CD14-positive monocyte (primary cell): ENCODE data around the gene KRT85. TPM values are rescaled to one million over a fixed set of nuclear protein-coding genes. Genes with fewer than 3 reads are reported as not detected.

Source experiments
- DNase-seq, 3 donors: peaks; one replicate each; pipeline ENCODE4 v3.0.0-alpha.2; 2011 to 2022
- H2AFZ ChIP-seq: 2 replicates; pipeline ENCODE4 v1.6.0; 2012; ENCODE audit warnings: mild to moderate bottlenecking, low read depth, low read length, inconsistent platforms; ENCODE audit not compliant: insufficient read depth, poor library complexity, severe bottlenecking
- H3K27ac ChIP-seq, 2 donors: 1 replicate in 1 of 2; 2 replicates in 1 of 2; pipeline ENCODE4 v1.5.1; 2012 to 2013; ENCODE audit warnings: low read length in 2 of 2, control low read depth in 1 of 2, inconsistent platforms in 1 of 2, low read depth in 1 of 2, mild to moderate bottlenecking in 1 of 2
- H3K27me3 ChIP-seq, 2 donors: one replicate each; pipeline versions ENCODE4 v1.6.0 to v1.6.1; 2011 to 2013; ENCODE audit warnings: low read length in 2 of 2; ENCODE audit not compliant: control insufficient read depth in 2 of 2, insufficient read depth in 2 of 2
- H3K36me3 ChIP-seq, 2 donors: replicated peaks in 1 of 2; 1 replicate in 1 of 2; 2 replicates in 1 of 2; pipeline versions ENCODE4 v1.5.1 to v1.6.1; 2012 to 2013; ENCODE audit warnings: low read length in 2 of 2, control low read depth in 1 of 2, inconsistent platforms in 1 of 2, mild to moderate bottlenecking in 1 of 2; ENCODE audit not compliant: insufficient read depth in 2 of 2, control insufficient read depth in 1 of 2
- H3K4me1 ChIP-seq, 2 donors: 1 replicate in 1 of 2; 2 replicates in 1 of 2; pipeline versions ENCODE4 v1.5.1 to v1.6.1; 2012 to 2013; ENCODE audit warnings: low read length in 2 of 2, control low read depth in 1 of 2, inconsistent platforms in 1 of 2, mild to moderate bottlenecking in 1 of 2, moderate library complexity in 1 of 2; ENCODE audit not compliant: insufficient read depth in 2 of 2, control insufficient read depth in 1 of 2
- H3K4me2 ChIP-seq: replicated peaks from 2 replicates; pipeline ENCODE3; 2012; ENCODE audit warnings: low read length, moderate library complexity, mild to moderate bottlenecking; ENCODE audit not compliant: poor library complexity, severe bottlenecking; ENCODE audit errors: extremely low read depth
- H3K4me3 ChIP-seq, 3 experiments: fragments of 200-600 bp in 1 of 3; sonication (generic) in 1 of 3; replicated peaks in 1 of 3; 1 replicate in 2 of 3; 2 replicates in 1 of 3; pipeline ENCODE4 v1.5.1; 2011 to 2013; ENCODE audit warnings: low read length in 3 of 3, mild to moderate bottlenecking in 3 of 3, control low read depth in 2 of 3, low read depth in 2 of 3, inconsistent platforms in 1 of 3, moderate library complexity in 1 of 3
- H3K79me2 ChIP-seq: 2 replicates; pipeline ENCODE4 v1.6.0; 2012; ENCODE audit warnings: mild to moderate bottlenecking, control low read depth, inconsistent platforms, low read length, moderate library complexity; ENCODE audit not compliant: insufficient read depth
- H3K9ac ChIP-seq: 2 replicates; pipeline ENCODE4 v1.6.0; 2017; ENCODE audit warnings: low read length, mild to moderate bottlenecking; ENCODE audit not compliant: insufficient read depth, poor library complexity, severe bottlenecking
- H3K9me3 ChIP-seq, 2 donors: replicated peaks in 1 of 2; 1 replicate in 1 of 2; 2 replicates in 1 of 2; pipeline versions ENCODE4 v1.5.1 to v1.6.1; 2012 to 2013; ENCODE audit warnings: low read length in 2 of 2, control low read depth in 1 of 2; ENCODE audit not compliant: control insufficient read depth in 1 of 2, insufficient read depth in 1 of 2
- H4K20me1 ChIP-seq: 2 replicates; pipeline ENCODE4 v1.6.0; 2012; ENCODE audit warnings: mild to moderate bottlenecking, low read length, control low read depth, moderate library complexity; ENCODE audit not compliant: insufficient read depth
- H3K27ac Mint-ChIP-seq, 7 donors: one replicate each; pipeline ENCODE4 v1.8.0; 2020; ENCODE audit warnings: mild to moderate bottlenecking in 7 of 7, mixed read lengths in 7 of 7, moderate library complexity in 6 of 7, inconsistent platforms in 2 of 7
- H3K27me3 Mint-ChIP-seq, 3 donors: one replicate each; pipeline ENCODE4 v1.8.0; 2021 to 2022; ENCODE audit warnings: low read depth in 3 of 3, mild to moderate bottlenecking in 3 of 3, mixed read lengths in 3 of 3, moderate library complexity in 3 of 3, inconsistent platforms in 1 of 3
- H3K36me3 Mint-ChIP-seq, 2 donors: one replicate each; pipeline ENCODE4 v1.8.0; 2020; ENCODE audit warnings: mixed read lengths in 2 of 2, inconsistent platforms in 1 of 2, mild to moderate bottlenecking in 1 of 2
- H3K4me1 Mint-ChIP-seq: one replicate; pipeline ENCODE4 v1.8.0; 2020; ENCODE audit warnings: mild to moderate bottlenecking, mixed read lengths
- H3K4me3 Mint-ChIP-seq, 2 donors: one replicate each; pipeline ENCODE4 v1.8.0; 2020; ENCODE audit warnings: mild to moderate bottlenecking in 2 of 2, mixed read lengths in 2 of 2, moderate library complexity in 1 of 2
- H3K9me3 Mint-ChIP-seq, 7 donors: one replicate each; pipeline ENCODE4 v1.8.0; 2020 to 2022; ENCODE audit warnings: mixed read lengths in 7 of 7, mild to moderate bottlenecking in 6 of 7, moderate library complexity in 6 of 7, inconsistent platforms in 2 of 7
- WGBS: methylation state at CpG from one replicate; pipeline ENCODE4 v1.1.5; 2013; ENCODE audit warnings: missing lambda C conversion rate; ENCODE audit not compliant: insufficient coverage; 5-methylcytosine and 5-hydroxymethylcytosine counted together
- intact Hi-C, 2 donors: fragments of 100-400 bp; cut with micrococcal nuclease; formaldehyde crosslinking; loops; one replicate each; pipeline versions ENCODE4 v1.15.0 to v1.15.1; 2023
- polyA plus RNA-seq, 3 donors: library from polyadenylated mRNA; depleted of rRNA in 1 of 3; unstranded in 2 of 3; stranded (reverse) in 1 of 3; fragments of 300-500 nt in 2 of 3; fragments of >200 nt in 1 of 3; fragmentation: Illumina TruSeq in 2 of 3; gene quantifications; 1 replicate in 2 of 3; 2 replicates in 1 of 3; pipeline ENCODE4 v1.2.3, GENCODE V29; 2012 to 2021
- TF ChIP-seq, protein P1 (sequence below): fragments of 200-600 bp; IDR thresholded peaks from one replicate; pipeline ENCODE4 v1.8.0; 2022; ENCODE audit warnings: antibody characterized with exemption, mild to moderate bottlenecking

KRT85 gene
- polyA plus RNA-seq, 3 donors = not detected

DNA sequence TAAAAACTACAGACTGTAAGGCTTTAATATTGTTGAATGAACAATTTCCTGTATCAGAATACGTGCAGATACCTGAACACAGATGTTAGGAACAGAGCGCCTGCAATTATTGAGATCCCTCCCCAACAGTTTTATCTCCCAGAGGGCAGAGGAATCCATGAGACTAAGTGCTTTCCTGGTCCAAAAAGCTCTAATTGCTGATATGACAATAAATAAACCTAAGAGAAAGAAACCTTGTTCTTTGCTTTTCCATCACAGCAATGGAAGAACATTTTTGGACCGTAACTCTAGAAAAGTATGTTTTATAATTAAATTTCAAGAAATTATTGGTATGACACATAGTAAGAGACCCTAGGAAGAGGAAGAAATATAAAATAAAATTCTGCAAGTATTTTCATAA lies 33.1 kb downstream of the KRT85 start:
- Mint-ChIP-seq H3K36me3 (no peaks in the 10 kb centered on the region), H3K27ac (no peak overlapping the region), H3K27me3 (peaks cover 4 to 12% (median 11%) of the 10 kb centered on the region in 3 donors), H3K9me3 (peaks cover 0 to 6% (median 4%) of the 10 kb centered on the region in 7 donors), H3K4me3 (no peak overlapping the region), H3K4me1 (no peaks in the 10 kb centered on the region)
- Histone ChIP-seq H3K9ac (no peak overlapping the region), H3K4me2 (no peak overlapping the region), H3K27me3 (peaks cover 0 to 2% of the 10 kb centered on the region in 2 donors), H3K4me1 (no peaks in the 10 kb centered on the region), H4K20me1 (no peaks in the 10 kb centered on the region), H2AFZ (no peak overlapping the region), H3K4me3 (no peak overlapping the region), H3K9me3 (no peaks in the 10 kb centered on the region), H3K27ac (no peak overlapping the region), H3K79me2 (no peaks in the 10 kb centered on the region), H3K36me3 (no peaks in the 10 kb centered on the region)
- no peak for DNase-seq
- no CpG with 5 or more reads among the region's 3 CpGs for WGBS
- intact Hi-C loops = no loop called here
- TF ChIP-seq, protein P1, sequence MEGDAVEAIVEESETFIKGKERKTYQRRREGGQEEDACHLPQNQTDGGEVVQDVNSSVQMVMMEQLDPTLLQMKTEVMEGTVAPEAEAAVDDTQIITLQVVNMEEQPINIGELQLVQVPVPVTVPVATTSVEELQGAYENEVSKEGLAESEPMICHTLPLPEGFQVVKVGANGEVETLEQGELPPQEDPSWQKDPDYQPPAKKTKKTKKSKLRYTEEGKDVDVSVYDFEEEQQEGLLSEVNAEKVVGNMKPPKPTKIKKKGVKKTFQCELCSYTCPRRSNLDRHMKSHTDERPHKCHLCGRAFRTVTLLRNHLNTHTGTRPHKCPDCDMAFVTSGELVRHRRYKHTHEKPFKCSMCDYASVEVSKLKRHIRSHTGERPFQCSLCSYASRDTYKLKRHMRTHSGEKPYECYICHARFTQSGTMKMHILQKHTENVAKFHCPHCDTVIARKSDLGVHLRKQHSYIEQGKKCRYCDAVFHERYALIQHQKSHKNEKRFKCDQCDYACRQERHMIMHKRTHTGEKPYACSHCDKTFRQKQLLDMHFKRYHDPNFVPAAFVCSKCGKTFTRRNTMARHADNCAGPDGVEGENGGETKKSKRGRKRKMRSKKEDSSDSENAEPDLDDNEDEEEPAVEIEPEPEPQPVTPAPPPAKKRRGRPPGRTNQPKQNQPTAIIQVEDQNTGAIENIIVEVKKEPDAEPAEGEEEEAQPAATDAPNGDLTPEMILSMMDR = no peak

DNA sequence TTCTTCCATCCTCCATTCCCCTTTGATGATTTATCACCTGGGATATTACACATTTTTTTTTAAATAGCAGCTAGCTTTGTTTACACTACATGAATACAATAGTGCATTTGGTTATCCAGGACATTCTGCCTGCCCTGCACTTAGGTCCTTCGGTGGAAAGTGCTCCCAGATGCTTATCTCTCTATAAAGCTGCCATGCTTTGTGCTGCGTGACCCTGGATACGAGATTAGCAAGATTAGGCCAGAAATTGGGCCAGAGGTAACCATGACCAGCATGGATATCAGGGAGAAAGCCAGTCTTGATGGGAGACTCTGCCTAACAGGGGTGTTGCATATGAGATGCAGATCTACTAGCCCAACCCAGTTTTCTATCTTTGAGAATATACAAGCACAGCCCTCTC lies 34.0 kb downstream of the KRT85 start:
- H3K4me3 ChIP-seq = no peak overlapping the region
- intact Hi-C loops = no loop called here
- WGBS = 70% methylated on average over 3 of the region's 3 CpGs
- H3K36me3 ChIP-seq = no peaks in the 10 kb centered on the region
- H3K27me3 ChIP-seq = peaks cover 0 to 2% of the 10 kb centered on the region in 2 donors
- H3K27ac ChIP-seq = no peak overlapping the region
- no peaks in the 10 kb centered on the region for H3K9me3 ChIP-seq
- Mint-ChIP-seq H3K4me1 (no peaks in the 10 kb centered on the region), H3K4me3 (no peak overlapping the region), H3K27me3 (peaks cover 4 to 11% (median 10%) of the 10 kb centered on the region in 3 donors), H3K36me3 (no peaks in the 10 kb centered on the region), H3K9me3 (peaks cover 0 to 6% (median 4%) of the 10 kb centered on the region in 7 donors), H3K27ac (no peak overlapping the region)
- no peaks in the 10 kb centered on the region for H3K4me1 ChIP-seq
- no peak overlapping the region for H3K9ac ChIP-seq
- no peaks in the 10 kb centered on the region for H3K79me2 ChIP-seq
- DNase-seq = no peak
- no peaks in the 10 kb centered on the region for H4K20me1 ChIP-seq
- no peak overlapping the region for H3K4me2 ChIP-seq
- H2AFZ ChIP-seq = no peak overlapping the region
- TF ChIP-seq, protein P1 = no peak
